GM12801 (cell line): Measurements from ENCODE around the gene SDHC.

Experiments used
- CTCF ChIP-seq: IDR thresholded peaks from one replicate; pipeline ENCODE4 v1.5.1; 2011; ENCODE audit warnings: control low read depth; ENCODE audit not compliant: insufficient read length; ENCODE audit errors: extremely low read depth

Gene SDHC

GRCh38 chr1:161350671-161351070, 36.5 kb downstream of the SDHC start:
- TF ChIP-seq CTCF, result no peak

- TF ChIP-seq CTCF, result no peak
These were observed 37.3 kb downstream of the SDHC start for GRCh38 chr1:161351482-161351881.

GRCh38 chr1:161357073-161357472, 42.9 kb downstream of the SDHC start:
- no peak for TF ChIP-seq CTCF

- no peak for TF ChIP-seq CTCF
These were observed 45.1 kb downstream of the SDHC start for GRCh38 chr1:161359291-161359690.

- TF ChIP-seq CTCF, result no peak
These were observed 50.2 kb downstream of the SDHC start for GRCh38 chr1:161364332-161364731.

- no peak for TF ChIP-seq CTCF
These were observed 51.0 kb downstream of the SDHC start for GRCh38 chr1:161365207-161365606.

- no peak for TF ChIP-seq CTCF
These were observed 53.7 kb downstream of the SDHC start, which contains the start of gene CFAP126 for GRCh38 chr1:161367684-161368400. TSS of gene CFAP126 (minus strand) at chr1:161367876. CDS start at chr1:161367868, 8 bp downstream.
